ENCODE data around the gene CCDC187.

The CCDC187 gene

DNA sequence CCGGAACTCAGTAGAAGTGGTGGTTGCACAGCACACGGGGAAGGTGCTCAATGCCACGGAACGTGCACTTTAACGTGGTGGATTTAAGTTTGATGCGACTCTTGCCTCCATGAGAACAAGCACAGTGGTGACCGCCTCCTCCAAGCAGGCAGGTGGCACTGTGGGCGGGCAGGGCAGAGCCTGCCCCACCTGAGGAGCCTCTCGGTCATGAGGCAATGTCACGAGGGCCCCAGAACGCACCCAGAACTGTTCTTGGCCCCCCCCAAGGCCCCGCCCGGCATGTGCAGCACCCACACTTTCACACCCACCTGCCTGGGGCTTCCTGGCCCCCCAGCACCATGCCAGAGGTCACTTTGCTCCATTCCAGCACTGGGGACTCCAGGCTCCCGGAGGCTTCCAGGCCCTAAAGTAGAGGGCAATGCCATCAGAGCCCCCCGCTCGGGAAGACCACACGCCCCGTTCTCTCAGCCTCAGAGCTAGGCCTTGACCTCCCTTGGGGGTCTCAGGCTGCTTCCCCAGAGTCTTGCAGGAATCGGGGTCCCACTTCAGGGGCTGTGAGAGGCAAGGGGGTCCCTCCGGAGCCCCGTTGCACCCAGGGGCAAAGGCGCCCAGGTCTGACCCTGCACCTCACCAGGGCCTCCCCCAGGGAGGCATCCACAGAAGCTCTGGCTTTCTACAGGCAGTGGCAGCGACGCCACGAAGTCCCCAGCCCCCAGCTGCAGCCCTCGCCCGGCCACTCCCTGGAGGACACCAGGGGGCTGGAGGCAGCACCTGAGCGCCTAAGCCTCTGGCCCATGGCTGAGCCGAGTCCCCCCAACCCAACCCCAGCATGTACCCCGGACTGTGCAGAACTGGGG, 14.0 kb downstream of the CCDC187 start:
- Mint-ChIP-seq H3K9me3 (no peaks in the 10 kb centered on the region), H3K4me1 (ENCODE audit: low read depth) (no peaks in the 10 kb centered on the region), H3K27me3 (no peaks in the 10 kb centered on the region), H3K4me3 (no peak overlapping the region), H3K36me3 (ENCODE audit: low read depth) (no peaks in the 10 kb centered on the region), H3K27ac (no peak overlapping the region)
- intact Hi-C loops (cut with micrococcal nuclease): no loop called here

DNA sequence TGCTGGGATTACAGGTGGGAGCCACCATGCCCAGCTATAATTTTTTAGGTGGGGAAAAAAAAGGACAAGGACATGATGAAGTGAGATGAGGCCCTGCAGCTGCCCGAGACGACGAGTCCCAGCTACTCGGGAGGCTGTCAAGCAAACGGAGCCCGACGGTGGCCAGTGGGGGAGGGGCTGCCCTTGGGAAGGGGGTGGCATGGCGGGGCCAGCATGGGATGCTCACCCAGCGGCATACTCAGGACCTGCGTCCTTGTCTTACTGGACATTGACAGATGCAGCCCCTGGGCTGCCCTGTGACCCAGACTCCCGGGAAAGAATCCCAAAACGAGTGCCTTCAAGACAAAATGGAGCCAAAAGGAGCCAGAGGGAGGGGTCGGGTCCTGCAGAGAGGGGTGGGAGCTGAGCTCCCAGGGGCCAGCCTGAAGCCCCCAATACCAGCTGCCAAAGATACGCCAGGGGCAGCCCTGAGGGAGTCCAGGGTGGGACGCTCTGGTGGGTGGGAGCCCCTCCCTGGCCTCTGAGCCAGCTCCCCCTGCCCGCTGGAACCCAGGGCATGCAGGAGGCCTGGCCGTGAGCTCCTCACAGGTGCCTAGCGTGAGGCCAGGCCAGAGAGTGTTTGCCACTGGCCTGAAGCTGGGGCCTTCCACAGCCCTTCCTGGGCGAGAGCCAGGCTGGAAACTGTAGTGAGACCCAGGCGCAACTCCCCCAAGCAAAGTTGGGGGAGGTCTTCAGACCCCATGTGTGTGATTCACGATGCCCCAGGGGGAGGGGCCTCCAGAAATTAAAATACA, 15.7 kb downstream of the CCDC187 start:
- Mint-ChIP-seq H3K36me3 (ENCODE audit: low read depth) (no peaks in the 10 kb centered on the region), H3K4me3 (no peak overlapping the region), H3K27ac (no peak overlapping the region), H3K27me3 (peaks cover 5% of the 10 kb centered on the region), H3K9me3 (no peaks in the 10 kb centered on the region), H3K4me1 (ENCODE audit: low read depth) (peaks cover 6% of the 10 kb centered on the region)
- intact Hi-C loops (cut with micrococcal nuclease): no loop called here

DNA sequence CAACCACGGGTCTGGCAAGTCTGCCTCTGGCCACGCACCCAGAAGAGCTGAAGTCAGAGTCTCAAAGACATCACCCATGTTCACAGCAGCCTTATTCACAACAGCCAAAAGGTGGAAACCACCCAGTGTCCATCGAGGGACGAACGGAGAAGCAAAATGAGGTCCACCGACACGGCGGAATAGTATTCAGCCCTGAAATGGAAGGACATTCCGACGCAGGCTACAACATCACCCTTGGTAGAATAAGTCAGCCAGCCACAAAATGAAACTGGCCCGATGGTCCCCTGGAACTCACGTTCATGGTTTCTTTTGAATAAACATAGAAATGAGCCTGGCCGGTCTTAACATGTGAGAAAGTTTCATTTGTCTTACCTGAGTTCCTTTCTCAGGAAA, 16.9 kb downstream of the CCDC187 start:
- H3K36me3 Mint-ChIP-seq (ENCODE audit: low read depth): no peaks in the 10 kb centered on the region
- H3K4me3 Mint-ChIP-seq: no peak overlapping the region
- intact Hi-C loops (cut with micrococcal nuclease): no loop called here
- peaks cover 6% of the 10 kb centered on the region for H3K4me1 Mint-ChIP-seq (ENCODE audit: low read depth)
- no peaks in the 10 kb centered on the region for H3K9me3 Mint-ChIP-seq
- no peak overlapping the region for H3K27ac Mint-ChIP-seq
- peaks cover 6% of the 10 kb centered on the region for H3K27me3 Mint-ChIP-seq

DNA sequence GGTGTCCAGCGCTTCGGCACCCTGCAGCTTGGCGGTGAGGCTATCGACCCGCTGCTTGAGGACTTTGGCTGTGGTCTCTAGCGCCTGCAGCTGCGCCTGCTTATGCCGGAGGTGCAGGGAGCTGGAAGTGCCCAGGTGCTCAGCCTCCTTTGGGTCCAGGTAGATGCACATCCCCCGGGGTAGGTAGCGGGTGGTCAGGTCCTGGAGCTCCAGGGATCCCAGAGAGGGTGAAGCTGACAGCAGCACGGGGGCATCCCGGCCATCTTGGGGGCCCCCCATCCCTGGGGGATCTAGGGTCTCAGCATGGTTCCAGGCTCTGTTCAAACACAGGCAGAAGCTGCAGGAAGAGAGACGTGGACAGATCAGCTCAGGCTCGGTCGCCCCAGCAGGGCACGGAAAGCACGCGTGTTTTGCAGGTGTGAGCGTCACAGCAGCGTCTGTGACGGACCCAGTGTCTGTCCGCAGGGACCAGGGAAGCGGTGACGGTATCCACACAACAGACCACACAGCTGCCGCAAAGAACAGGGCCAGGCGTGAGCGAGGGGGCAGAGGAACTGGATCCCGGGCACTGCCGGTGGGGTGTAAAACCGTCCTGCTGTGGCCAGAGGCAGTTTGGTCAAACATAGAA, 17.4 kb downstream of the CCDC187 start:
- Mint-ChIP-seq H3K27me3 (peaks cover 6% of the 10 kb centered on the region), H3K4me1 (ENCODE audit: low read depth) (peaks cover 6% of the 10 kb centered on the region), H3K4me3 (no peak overlapping the region), H3K36me3 (ENCODE audit: low read depth) (no peaks in the 10 kb centered on the region), H3K9me3 (no peaks in the 10 kb centered on the region), H3K27ac (no peak overlapping the region)
- intact Hi-C loops (cut with micrococcal nuclease): no loop called here

DNA sequence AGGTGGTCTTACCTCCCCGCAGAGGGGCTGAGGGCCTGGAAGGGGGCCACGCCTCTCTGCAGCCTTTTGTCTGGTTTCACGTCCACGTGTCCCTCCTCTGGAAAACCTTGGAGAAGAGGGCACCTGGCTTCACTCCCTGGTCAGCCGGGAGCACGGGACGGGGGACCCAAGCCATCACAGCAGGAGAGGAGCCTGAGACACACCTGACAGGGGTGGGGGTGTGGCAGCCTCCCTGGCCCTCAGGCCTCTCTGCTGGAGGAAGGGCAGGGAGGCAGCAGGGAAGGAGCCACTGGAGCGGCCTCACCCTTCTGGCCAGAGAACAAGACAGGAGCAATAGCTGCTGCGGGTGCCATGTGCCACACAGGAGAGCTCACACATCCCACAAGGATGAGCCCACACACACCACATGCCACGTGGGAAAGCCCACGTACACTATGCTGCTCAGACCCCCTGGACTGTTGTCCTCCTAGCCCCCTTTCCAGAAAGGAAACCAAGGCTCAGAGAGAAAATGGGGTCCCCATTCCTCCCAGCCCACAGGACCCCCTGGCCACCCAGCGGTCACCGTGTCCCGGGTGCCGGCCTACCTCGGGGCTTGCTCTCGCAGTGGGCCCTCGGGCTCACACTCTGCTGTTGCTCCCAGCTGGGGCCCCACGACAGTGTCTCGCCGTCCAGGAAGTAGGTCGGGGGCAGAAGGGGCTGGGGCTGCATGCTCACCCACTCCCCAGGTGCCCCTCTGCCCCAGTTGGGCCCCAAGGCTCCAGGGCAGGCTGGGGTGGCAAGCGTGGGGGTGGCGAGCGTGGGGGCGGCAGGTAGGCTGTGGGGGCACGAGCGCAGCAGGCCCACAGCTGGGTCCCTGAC, 18.2 kb downstream of the CCDC187 start:
- H3K36me3 Mint-ChIP-seq (ENCODE audit: low read depth): no peaks in the 10 kb centered on the region
- peaks cover 6% of the 10 kb centered on the region for H3K4me1 Mint-ChIP-seq (ENCODE audit: low read depth)
- H3K27ac Mint-ChIP-seq: no peak overlapping the region
- no peaks in the 10 kb centered on the region for H3K9me3 Mint-ChIP-seq
- H3K27me3 Mint-ChIP-seq: peaks cover 6% of the 10 kb centered on the region
- intact Hi-C loops (cut with micrococcal nuclease): no loop called here
- H3K4me3 Mint-ChIP-seq: no peak overlapping the region

DNA sequence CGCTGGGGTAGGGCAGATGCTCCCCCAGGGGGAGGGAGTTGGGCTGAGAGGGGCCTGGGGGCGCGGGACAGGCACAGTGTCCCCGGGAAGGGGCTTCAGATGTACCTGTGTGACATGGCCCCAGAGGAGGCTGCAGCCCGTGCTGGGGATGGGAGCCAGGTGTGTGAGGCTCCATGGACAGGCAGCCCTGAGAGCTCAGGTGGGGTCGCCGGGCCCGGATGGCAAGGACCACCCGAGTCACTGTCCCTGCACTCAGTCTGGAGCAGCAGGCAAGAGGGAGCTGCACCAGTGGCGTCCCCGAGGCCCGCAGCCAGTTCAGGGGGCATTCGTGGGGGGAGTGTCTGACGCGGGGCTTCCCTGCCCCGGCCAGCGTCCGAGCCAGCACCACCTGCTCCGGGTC, 18.9 kb downstream of the CCDC187 start:
- Mint-ChIP-seq H3K36me3 (ENCODE audit: low read depth) (no peaks in the 10 kb centered on the region), H3K27ac (no peak overlapping the region), H3K9me3 (no peaks in the 10 kb centered on the region), H3K4me3 (no peak overlapping the region), H3K27me3 (peaks cover 6% of the 10 kb centered on the region), H3K4me1 (ENCODE audit: low read depth) (peaks cover 6% of the 10 kb centered on the region)
- intact Hi-C loops (cut with micrococcal nuclease): no loop called here

DNA sequence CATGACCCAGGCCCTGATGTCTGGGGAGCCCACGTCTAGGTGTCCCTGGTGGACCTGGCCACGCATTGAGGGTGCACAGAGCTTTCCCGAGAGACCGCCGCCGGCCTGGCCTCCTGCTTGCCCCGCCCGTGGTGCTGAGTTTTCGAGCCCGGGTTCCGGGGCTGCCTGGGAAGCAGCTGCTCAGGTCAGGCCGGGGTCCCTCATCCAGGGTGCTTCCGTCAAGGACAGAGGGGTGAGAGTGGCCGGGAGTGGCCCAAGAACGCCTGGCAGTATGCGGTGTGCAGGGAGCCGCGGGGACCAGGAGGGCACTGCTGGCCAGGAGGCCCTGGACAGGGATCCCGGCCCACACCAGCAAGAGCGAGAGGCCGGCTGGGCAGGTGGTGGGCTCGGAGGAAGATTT, 19.6 kb downstream of the CCDC187 start:
- intact Hi-C loops (cut with micrococcal nuclease): no loop called here

DNA sequence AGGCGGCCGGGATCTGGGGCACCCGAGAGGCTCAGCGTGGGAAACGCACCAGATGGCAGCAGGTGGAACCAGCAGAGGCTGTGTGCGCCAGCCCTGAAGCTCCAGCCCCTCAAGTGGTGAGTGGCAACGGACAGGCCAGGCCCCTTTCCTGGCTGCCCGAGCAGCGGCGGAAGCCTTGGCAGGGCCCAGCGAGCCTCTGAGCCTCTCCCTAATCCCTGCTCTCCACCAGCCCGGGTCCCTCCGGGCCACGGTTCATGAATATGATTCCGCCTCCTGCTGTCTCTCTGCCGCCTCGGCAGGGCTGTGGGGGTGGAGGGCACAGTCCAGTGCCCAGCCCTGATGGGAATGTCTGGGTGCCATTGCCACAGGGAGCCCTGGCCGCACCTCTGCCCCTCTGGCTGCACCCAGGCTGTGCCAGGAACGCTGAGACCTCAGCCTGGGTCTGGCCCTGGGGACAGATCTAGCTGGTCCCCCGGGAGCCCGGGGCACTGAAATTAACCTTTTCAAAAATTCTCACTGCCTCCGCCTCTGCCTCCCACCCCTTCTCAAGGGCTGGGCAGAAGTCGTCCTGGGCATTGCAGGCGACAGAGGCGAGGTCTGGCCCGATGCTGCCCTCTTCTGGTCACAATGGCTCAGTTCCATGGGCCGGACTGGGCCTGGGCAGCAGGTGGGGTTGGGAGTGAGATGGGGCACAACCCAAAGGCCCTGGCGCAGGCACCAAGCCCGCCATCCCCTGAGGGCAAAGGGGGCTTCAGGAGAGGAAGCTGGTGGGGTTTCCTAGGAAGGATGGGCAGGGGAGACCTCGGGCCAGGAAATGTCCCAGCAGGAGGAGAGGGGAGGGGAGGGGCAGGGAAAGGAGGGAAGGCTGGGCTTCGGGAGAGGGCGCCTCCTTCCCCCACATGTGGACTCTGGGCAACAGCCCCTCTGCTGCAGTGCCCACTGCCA, 20.3 kb downstream of the CCDC187 start:
- Mint-ChIP-seq H3K27me3 (peaks cover 10% of the 10 kb centered on the region), H3K27ac (no peak overlapping the region), H3K4me3 (no peak overlapping the region), H3K36me3 (ENCODE audit: low read depth) (no peaks in the 10 kb centered on the region), H3K9me3 (no peaks in the 10 kb centered on the region), H3K4me1 (ENCODE audit: low read depth) (peaks cover 6% of the 10 kb centered on the region)
- intact Hi-C loops (cut with micrococcal nuclease): loop anchor here (1.0 kb wide), 1 partner anchor 113 kb away; no protein-coding TSS in a partner anchor

More for the DNA sequence above, 19.6 kb downstream of the CCDC187 start:
- Mint-ChIP-seq H3K4me3 (no peak overlapping the region), H3K27me3 (peaks cover 8% of the 10 kb centered on the region), H3K9me3 (no peaks in the 10 kb centered on the region), H3K27ac (no peak overlapping the region), H3K36me3 (ENCODE audit: low read depth) (no peaks in the 10 kb centered on the region), H3K4me1 (ENCODE audit: low read depth) (peaks cover 6% of the 10 kb centered on the region)

DNA sequence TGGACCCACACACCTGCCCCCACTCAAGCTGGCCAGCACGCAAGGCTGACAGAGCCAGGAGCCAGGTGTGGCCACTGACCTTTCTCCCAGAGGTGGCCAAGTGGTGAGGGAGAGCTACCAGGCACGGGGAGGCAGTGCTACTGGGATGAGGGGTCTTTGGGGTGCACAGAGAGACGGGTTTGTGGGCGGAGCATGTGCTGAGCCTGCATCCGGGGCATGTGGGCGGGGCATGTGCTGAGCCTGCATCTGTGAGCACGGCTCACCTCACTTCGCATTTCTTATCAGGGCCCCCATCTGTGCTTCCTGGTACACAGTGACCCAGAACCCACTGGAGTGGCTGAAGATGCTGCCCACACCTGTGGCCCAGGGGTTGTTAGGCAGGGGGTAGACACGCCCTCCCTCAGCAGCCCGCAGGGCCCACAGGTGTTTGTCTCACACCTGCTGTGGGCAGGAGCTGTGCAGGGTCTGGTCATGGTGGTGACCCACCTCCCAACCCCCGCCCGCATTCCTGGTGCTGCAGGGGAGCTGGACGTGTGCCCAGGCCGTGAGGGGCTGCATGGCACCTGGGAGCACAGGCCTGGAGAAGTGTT, 21.5 kb downstream of the CCDC187 start:
- H3K4me1 Mint-ChIP-seq (ENCODE audit: low read depth): peaks cover 6% of the 10 kb centered on the region
- H3K27ac Mint-ChIP-seq: no peak overlapping the region
- H3K36me3 Mint-ChIP-seq (ENCODE audit: low read depth): no peaks in the 10 kb centered on the region
- H3K4me3 Mint-ChIP-seq: no peak overlapping the region
- H3K27me3 Mint-ChIP-seq: peaks cover 12% of the 10 kb centered on the region
- intact Hi-C loops (cut with micrococcal nuclease): no loop called here
- H3K9me3 Mint-ChIP-seq: no peaks in the 10 kb centered on the region

DNA sequence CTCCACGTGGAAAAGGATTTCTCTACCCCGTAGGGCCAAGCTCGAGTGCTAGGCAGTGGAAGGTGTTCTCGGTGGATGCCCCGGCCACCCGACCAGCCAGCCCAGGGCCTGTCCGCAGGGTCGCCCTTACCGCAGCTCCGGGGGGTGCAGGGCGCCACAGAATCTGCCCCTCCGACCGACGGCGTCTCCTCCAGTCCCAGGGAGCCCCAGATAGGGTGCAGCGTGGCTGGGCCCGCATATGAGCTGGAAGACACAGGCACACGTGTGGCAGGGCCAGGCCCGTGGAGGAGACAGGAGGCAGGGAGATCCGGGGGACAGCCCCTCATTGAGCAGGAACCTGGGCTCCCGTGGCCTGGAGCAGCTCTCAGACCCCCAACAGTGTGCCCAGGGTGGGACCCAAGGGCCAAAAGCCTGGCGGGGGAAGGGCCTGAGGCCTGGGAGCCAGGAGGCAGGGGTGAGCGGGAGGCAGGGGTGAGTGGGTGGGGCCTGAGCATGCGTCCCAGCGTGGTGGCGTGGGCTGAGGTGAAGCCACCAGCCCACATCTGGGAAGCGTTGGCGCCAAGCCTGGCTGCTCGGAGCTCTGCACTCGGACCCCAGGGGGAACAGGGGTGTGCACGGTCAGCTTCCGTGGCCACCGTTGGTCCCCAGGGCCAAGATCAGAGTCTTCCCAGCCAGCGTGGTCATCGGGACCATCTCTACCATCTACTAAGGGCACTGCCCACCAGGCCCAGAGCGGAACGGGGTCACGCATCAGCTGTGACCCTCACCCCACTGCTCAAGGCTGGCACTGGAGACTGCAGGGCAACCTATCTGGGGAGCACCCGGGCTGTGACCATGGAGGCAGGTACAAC, 22.2 kb downstream of the CCDC187 start:
- Mint-ChIP-seq H3K9me3 (no peaks in the 10 kb centered on the region), H3K36me3 (ENCODE audit: low read depth) (no peaks in the 10 kb centered on the region), H3K27ac (no peak overlapping the region), H3K4me1 (ENCODE audit: low read depth) (peaks cover 6% of the 10 kb centered on the region), H3K4me3 (no peak overlapping the region), H3K27me3 (peaks cover 14% of the 10 kb centered on the region)
- intact Hi-C loops (cut with micrococcal nuclease): no loop called here

DNA sequence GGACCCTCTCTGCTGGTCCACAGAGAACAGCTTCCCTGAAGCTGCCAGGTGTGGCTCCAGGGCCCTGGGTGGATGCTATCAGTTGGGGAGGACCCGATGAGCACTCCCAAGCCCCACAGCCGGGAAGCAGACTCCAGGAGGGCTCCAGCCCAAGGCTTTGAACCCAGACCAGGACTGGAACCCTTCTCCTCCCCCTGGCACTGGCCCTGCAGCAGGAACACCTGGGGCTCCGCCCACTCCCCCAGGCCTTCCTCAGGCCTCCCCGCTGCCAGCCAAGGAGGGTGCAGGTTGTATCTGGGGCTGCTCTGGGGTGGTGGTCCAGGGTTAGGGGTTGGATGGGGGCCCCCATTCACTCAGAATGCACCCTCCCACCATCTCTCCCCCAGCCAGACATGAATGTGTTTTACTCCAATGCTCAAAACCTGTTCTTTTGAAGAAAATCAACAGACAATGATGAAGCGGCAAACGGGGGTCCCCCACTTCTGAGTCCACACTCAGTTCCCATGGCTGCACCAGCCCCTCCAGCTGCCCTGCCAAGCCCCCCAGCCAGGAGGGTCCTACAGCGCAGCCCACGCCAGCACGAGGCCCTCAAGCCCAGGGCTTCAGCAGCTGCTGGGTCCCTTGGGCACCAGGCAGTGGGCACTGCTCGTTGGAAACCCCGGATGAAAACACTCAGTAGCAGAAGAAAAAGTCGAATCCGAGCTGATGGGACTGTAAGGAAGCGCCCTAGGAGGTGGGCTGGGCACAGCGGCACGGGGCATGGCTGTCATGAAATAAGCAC, 23.2 kb downstream of the CCDC187 start:
- Mint-ChIP-seq H3K4me1 (ENCODE audit: low read depth) (peaks cover 6% of the 10 kb centered on the region), H3K27ac (no peak overlapping the region), H3K9me3 (no peaks in the 10 kb centered on the region), H3K27me3 (peaks cover 22% of the 10 kb centered on the region), H3K36me3 (ENCODE audit: low read depth) (no peaks in the 10 kb centered on the region), H3K4me3 (no peak overlapping the region)
- intact Hi-C loops (cut with micrococcal nuclease): no loop called here

Data from dendritic cell treated with granulocyte-macrophage colony-stimulating factor and Interleukin-4, amounts not matched to agents 40 ng/mL and 50 ng/mL, for 4 days (primary cell).